Lung microvascular endothelial cell (primary cell): Measurements from ENCODE around the gene KRTAP5-1. TPM values are rescaled to one million over a fixed set of nuclear protein-coding genes. Genes with fewer than 3 reads are reported as not detected.
"Not testable (repeated sequence)": the region's sequence is repeated elsewhere in the genome, so short reads cannot be mapped to it uniquely, and the experiment has no call there.

ENCODE experiments used
- DNase-seq, 2 donors: peaks; one replicate each; pipeline versions ENCODE4 v3.0.0 to v3.0.0-alpha.2; 2010; ENCODE audit warnings: low read depth in 2 of 2
- total RNA-seq: library from RNA; depleted of rRNA; stranded (reverse); fragments of >200 nt; gene quantifications from 2 replicates; pipeline ENCODE4 v1.2.1, GENCODE V29; 2014

KRTAP5-1 gene
- total RNA-seq, 1 donor from 2014 or later, result not detected

DNA sequence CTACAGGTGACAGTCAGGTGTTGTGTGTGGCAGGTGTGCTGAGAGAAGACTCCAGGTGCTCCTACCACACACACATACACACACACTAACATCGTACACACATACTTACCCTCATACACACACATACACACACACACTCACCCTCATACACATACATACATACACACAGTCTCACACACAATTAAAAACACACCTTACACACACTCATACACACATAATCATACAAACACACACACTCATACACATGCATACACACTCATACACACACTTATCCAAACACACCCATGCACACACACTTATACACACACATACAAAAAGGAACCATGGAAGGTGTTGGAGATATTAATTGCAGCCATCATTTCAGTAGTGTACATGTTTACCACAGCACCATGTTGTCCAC is 18.5 kb upstream of the KRTAP5-1 start:
- DNase-seq, result no peak

DNA sequence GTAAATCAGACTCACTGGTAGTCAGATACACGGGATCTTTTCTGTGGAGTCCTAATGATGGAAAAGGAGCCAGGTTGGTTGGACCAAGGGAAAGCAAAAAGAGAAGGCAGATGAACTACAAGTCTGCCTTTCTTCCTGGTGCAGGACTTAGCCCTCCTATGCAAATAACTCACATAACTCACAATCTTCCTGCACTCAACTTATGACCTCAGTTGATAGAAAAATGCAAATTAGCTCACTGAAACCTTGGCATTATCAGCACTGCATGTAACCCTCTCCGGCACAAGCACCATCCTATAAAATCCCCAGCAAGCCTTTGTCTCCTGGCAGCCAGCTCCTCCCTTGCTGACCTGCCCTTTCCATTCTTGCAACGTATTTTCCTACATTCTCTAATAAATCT is 16.6 kb upstream of the KRTAP5-1 start:
- not testable (repeated sequence) for DNase-seq

DNA sequence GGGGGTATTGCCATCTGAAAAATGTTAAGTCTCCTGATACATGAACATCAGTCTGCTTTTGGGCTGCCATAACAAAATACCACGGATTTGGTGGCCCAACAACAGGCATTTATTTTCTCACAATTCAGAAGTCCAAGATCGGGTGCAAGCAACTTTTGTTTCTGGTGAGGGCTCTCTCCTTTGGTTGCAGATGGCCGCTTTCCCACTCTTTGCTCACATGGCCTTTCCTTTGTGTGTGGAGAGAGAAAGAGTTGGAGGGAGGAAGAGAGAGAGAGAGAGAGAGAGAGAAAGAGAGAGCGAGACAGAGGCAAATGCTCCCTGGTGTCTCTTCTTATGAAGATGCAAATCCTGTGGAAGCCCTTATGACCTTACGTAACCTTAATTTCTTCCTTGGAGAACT is 15.5 kb upstream of the KRTAP5-1 start:
- DNase-seq, result no peak

DNA sequence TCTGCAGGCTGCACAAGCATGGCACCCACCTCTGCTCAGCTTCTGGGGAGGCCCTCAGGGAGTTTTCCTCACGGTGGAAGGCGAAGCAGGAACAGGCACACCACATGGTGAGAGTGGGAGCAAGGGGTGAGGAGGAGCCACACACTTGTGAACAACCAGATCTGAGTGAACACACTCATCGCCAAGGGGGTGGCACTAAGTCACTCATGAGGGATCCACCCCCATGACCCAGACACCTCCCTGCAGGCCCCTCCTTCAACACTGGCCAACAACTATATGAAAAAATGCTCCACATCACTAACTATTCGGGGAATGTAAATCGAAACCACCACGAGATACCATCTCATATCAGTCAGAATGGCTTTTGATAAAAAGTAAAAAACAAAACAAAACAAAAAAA is 13.7 kb upstream of the KRTAP5-1 start:
- DNase-seq, result no peak

DNA sequence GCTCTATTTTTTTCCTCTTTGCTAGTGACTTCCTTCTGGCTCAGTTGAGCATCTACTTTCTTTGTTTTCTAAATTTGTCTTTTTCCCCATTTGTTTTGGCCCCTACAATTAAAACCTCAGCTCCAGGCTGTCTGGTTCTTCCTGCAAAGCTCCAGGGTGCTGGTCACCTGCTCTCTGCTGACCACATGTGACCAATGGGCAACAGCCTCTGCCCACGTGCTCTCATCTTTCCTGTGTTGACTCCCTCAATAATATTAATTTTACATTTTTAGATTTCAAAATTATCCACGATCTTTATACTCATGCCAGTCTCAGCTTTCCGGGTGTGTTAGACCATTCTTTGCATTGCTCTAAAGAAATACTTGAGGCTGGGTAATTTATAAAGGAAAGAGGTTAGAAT is 13.3 kb upstream of the KRTAP5-1 start:
- DNase-seq, result not testable (repeated sequence)

DNA sequence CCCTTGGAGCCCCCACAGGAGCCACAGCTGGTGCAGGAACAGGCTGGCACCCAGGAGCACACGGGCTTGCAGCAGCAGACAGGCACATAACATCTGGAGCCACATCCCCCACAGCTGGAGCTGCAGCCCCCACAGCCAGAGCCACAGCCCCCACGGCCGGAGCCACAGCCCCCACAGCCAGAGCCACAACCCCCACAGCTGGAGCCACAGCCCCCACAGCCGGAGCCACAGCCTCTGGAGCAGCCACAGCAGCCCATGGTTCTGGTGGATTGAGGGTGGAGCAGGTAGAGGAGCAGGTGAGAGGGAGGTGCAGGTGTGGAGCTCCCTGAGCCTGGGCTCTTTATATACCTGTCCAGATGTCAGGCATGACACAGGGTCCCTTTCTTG is 12.9 kb upstream of the KRTAP5-1 start, which contains the start of gene KRTAP5-2:
Gene KRTAP5-2 (minus strand): TSS at position 301 of the 387 bp plus-strand sequence. CDS start 44 bp downstream, at position 257.
- DNase-seq, result no peak

DNA sequence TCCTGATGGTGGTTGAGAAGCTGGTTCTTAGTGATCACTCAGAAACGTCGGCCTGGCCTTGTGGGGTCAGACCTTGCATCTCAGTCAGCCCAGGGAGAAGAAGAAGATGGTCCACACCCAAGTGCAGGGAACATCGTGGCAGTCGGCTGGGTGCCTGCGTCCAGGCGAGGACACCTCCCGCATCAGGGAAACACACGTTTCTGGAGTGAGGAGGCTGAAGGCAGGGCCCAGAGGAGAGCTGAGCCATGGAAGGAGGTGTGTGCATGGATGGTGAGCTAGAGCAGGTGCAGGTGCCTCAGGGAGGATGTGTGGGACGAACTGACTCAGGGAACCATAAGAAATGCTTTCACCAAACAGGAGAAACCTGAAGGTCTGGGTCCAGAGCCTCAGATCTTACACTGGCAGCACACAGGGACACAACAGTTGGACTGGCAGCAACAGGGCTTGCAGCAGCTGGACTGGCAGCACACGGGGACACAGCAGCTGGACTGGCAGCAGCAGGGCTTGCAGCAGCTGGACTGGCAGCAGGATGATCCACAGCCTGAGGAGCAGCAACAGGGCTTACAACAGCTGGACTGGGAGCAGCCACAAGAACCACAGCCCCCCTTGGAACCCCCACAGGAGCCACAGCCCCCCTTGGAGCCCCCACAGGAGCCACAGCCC is 12.4 kb upstream of the KRTAP5-1 start:
- DNase-seq, result no peak

DNA sequence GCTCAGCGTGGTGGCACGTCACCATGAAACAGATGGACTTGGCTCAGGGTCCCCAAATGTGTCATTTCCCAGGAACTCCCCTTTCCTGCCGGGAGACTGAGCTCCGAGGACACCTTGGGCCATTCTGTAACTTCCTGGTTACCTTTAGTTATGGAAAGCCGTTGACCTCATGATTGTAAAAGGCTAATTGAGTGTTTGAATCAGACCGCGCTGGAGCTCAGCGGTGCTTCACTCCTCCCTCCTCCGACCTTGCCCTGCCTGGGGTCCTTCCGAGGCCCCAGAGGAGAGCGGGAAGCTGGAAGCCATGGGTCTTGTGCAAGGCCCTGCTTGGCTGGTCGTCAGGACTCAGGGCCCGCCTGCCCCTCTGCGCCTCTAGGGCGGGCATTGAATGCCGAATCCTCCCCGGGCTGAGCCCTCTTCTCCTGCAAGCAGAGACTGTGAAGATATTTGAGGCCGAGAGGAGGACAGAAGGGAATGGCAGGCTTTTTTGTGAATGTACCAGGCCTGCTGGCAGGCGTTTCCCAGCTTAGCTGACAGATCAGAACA is 11.6 kb upstream of the KRTAP5-1 start:
- peak in 1 of 2 donors; percentile 45 for DNase-seq

DNA sequence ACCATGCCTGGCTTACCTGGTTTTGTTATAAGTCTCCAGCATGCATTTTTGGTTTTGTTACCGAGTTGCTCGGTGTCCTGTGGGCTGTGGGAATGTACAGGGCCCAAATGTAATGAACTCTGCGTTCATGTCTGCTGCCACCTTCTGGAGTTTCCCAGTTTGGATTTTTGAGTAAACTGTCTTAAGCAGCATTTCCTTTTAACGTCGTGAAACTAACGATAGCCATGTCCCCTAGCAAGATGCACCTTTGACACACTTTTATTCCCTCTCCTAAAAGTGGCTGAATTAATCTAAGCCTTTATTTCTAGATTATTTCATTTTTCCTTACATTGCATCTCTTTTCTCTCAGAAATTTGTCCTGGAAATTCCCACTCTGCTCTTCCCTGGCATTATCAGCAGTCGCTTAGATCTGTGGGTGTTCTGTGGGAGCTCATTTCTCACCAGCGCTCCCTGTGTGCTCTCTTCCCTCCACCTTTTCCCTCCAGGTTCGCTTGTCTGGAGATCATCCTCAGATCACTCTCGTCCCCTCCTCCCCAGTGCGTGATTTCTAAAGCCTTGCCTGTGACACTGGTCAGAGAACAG is 11.0 kb upstream of the KRTAP5-1 start:
- not testable (repeated sequence) for DNase-seq

DNA sequence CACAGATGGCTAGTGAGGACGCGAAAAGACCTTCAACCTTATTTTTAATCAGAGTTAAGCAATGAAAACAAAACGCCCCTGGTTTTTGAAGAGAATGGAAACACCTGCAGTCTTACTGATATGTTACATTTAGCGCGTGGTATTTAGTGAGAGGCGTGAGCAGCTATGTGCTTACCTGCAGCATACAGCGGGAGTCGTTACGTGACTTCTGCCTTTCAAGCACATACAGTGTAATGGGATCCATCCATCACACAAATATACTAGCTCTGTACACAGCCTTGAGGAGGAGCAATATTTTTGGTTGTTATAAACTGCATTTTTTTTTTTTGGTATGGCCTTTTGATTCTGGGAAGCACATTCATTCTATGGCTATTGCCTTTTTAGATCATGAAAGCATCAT is 7.5 kb upstream of the KRTAP5-1 start:
- no peak for DNase-seq

DNA sequence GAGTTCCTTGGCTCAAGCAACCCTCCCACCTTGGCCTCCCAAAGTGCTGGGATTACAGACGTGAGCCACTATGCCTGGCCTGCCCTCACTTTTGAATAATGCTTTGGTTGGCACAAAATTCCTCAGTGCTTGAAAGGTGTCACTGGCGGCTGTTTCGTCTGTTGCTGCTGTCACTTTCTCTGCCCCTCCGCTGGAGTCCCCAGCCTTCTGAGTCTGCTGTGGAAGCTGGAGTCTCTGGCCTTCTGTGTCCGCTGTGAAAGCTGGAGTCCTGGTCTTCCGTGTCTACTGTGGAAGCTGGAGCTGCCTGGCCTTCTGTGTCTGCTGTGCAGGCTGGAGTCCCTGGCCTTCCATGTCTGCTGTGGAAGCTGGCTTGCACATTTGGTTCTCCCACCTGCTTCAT is 4.9 kb upstream of the KRTAP5-1 start:
- no peak for DNase-seq

DNA sequence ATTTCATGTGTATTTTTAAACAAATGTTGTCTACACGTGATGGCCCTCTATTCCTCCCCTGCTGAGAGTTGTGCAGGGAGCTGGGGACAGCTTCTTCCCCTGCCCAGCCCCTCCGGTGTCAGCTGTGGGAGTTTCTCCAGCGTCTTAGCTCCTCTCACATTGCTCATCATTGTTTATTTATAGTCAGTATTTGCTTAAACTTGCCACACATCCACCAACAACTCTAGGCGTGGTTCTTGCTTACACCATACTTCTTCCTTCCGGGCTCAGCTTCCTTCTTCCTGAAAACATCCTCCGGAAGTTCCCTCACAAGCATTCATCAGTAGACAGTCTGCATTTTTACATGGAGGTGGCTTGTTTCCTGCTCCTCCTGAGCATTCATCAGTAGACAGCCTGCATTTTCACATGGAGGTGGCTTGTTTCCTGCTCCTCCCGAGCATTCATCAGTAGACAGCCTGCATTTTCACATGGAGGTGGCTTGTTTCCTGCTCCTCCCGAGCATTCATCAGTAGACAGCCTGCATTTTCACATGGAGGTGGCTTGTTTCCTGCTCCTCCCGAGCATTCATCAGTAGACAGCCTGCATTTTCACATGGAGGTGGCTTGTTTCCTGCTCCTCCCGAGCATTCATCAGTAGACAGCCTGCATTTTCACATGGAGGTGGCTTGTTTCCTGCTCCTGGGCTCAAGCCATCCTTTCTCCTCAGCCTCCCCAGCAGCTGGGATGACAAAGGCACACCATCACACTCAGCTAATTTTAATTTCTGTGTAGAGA is 4.3 kb upstream of the KRTAP5-1 start:
- DNase-seq, result peak in 1 of 2 donors; percentile 42

DNA sequence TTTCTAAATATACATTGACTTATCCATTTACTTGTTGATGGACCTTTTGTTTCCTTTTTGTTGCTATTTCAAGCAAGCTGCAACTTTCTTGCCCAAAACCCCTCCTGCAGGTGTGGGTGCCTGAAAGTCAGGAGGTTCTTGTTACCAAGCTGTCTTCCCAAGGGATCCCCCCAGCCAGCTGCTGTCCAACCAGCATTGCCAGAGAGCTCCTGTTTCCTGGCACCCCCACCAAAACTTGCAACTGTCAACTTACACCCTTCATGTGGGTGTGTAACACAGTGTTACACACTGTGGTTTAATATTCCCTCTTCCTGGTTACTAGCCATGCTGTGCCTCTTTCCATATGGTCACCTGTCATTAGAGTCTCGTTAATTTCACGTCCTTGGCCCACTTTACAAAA is 1.6 kb upstream of the KRTAP5-1 start:
- no peak for DNase-seq

DNA sequence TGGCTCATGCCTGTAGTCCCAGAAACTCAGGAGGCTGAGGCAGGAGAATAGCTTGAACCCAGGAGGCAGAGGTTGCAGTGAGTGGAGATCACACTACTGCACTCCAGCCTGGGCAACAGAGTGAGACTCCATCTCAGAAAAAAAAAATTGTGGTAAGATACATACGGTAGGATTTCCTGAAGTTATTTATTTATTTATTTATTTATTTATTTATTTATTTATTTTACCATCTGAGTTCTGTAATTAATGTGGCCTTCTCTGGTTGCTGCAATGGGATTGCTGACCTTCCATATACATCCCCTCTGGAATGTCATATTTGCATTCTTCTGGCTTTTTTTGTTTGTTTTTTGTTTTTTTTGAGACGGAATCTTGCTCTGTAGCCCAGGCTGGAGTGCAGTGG is 2.2 kb downstream of the KRTAP5-1 start:
- DNase-seq, result not testable (repeated sequence)

DNA sequence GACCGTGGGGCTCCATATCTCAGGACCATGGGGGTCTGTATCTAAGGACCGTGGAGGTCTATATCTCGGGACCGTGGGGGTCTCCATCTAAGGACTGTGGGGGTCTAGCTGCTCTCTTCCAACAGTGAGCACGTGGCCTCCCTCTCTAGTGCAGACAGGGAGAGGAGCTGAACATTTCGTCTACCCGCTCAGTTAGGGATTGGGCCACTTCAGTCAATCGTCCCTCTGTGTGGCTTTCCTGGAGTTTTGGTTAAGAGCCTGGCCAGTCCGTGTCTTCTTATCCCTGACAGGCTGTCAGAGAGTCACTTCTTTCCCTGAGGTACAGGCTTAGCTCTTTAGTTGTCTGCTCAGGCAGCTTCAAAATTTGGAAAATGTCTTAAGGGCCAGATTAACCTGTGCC is 3.1 kb downstream of the KRTAP5-1 start:
- no peak for DNase-seq

DNA sequence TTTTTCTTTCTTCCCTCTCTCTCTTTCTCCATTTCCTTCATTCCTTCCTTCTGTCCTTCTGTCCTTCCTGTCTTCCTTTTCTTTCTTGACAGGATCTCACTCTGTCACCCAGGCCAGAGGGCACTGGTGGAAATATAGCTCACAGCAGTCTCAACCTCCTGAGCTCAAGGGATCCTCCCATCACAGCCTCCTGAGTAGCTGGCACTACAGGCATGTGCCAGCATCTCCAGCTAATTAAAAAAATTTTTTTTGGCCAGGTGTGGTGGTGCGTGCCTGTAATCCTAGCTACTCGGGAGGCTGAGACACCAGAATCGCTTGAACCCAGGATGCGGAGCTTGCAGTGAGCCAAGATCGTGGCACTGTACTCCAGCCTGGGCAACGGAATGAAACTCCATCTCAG is 8.3 kb downstream of the KRTAP5-1 start:
- no peak for DNase-seq

DNA sequence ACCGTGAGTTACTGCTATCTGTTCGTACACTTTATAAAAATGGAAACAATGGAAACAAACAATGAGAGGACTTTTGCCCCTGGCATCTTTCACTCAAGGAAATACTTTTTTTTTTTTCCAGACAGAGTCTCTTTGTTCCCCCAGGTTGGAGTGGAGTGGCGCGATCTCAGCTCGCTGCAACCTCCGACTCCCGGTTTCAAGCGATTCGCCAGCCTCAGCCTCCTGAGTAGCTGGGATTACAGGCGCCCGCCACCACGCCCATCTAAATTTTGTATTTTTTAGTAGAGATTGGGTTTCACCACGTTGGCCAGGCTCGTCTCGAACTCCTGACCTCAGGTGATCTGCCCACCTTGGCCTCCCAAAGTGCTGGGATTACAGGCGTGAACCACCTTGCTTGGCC is 9.3 kb downstream of the KRTAP5-1 start:
- not testable (repeated sequence) for DNase-seq

DNA sequence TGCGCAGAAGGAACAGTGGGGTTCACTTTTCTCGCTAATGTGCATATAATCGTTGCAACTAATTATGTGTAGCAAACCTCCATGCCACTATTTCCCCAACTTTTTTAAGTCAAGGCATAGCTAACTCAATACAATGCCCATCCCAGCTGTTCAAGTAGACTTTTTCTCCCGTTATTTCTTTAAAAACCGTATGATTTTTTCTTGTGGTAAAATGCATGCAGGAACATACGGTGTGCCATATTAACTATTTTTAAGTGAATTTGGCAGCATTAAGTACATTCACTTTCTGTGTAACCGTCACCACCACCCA is 10.2 kb downstream of the KRTAP5-1 start:
- no peak for DNase-seq

DNA sequence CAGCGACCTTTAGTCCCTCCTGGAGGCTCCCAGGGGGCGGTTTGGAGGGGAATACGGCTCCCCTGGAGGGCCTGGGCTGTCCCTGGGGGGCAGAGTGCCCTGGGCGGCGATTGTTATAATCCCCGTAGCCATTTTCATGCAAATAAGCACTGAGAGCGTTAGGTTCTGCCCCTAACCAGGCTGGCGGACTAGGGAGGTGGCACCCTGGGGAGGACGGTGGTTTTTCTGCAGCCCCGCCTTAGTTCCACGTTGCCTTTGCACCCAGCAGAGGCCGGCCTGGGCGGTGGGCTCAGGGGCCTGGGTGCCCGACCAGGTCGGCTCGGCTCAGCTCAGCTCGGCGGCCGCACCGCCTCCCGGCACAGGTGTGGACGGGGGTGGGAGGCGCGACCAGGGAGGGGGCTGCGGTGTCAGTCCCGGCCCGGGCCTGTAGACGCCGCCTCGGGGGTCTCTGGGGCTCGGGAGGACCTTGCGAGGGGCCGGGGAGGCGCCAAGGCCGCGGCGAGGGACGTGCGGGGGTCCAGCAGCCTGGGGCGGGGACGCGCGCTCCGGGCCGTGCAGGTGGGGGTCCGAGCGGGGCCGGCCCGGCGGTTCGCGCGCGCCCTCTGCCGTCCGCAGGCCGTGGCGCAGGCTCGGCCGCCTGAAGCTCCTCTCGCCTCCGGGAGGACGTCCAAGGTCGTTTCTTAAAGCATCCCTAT is 10.7 kb downstream of the KRTAP5-1 start:
- DNase-seq, result peak; percentile 46 to 48

DNA sequence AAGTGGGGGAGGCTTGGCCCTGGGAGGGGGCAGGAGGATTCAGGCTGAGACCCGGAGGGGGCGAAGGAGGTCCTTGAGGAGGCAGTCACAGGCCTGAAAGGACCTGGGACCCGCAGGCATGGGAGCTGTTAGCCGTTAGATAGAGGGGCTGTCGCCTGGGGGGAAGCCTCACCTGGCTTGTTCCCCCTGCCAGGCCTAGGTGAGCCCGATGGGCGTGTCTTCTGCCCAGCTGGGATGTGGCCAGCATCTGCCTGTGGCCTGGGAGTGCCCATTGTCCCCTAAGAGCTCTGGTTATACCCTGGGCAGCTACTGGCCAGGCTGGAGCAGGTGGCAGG is 11.2 kb downstream of the KRTAP5-1 start:
- DNase-seq, result no peak

DNA sequence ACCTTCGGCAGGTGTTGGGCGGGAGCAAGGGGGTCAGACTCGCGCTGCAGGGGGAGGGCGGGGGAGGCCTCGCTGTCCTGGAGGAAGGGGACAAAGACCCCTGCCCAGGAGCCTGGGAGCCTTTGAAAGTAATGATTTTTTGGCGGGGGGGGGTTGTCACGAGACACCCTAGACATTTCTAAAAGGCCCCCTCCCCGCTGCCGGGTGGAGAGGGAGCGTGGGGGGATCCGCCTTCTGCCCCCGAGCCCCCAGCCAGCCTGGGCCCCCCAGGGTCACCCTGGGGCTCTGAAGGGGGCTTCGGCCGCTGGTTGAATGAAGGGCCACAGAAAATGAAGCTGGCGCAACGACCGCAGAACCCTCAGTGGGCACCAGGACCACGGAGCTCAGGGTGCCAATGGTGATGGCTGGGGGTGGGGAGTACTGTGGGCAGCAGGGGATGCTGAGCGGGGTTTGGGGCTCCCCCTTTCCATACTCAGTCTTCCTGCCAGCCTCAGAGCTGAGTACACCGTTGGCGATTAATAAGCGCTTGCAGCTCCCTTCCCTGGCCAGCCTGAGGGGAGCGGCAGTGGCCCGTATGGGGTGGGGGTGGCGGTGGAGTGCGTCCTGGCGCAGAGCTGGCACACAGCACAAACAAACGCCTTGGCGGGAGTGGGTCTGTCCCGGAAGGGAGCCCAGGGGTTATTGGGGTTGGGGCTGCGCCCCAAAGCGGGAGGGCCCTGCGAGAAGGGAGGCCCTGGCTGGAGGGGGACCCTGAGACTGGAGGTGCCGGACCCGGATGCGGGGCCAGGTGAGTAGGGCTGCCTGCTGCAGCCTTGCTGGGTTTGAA is 11.8 kb downstream of the KRTAP5-1 start:
- no peak for DNase-seq
